Measurements from ENCODE around the gene PHF20. TPM values are rescaled to one million over a fixed set of nuclear protein-coding genes. Genes with fewer than 3 reads are reported as not detected.
"Not testable (repeated sequence)": the region's sequence is repeated elsewhere in the genome, so short reads cannot be mapped to it uniquely, and the experiment has no call there.

The PHF20 gene
- polyA plus RNA-seq (ENCODE audit: insufficient read length in 4 of 4), result 10 to 100 TPM; 37.6 to 42.8 (median 42.0) TPM

- peak; percentile 85 to 91 (median 88) for DNase-seq (ENCODE audit: low read depth in 4 of 4, low spot score in 3 of 4)
Observed at GRCh38 chr20:35771689-35772562, at the start of gene PHF20. TSS of gene PHF20 (plus strand) at chr20:35772015. CDS start at chr20:35801523, 29,508 bp downstream.

- not testable (repeated sequence) for DNase-seq (ENCODE audit: low read depth in 4 of 4, low spot score in 3 of 4)
Observed at GRCh38 chr20:35723275-35723639, 48.6 kb upstream of the PHF20 start.

- DNase-seq (ENCODE audit: low read depth in 4 of 4, low spot score in 3 of 4), result not testable (repeated sequence)
Observed at GRCh38 chr20:35723652-35724320, 48.0 kb upstream of the PHF20 start.

GRCh38 chr20:35724321-35725230, 47.2 kb upstream of the PHF20 start:
- DNase-seq (ENCODE audit: low read depth in 4 of 4, low spot score in 3 of 4), result no peak

GRCh38 chr20:35726842-35727711, 44.7 kb upstream of the PHF20 start:
- no peak for DNase-seq (ENCODE audit: low read depth in 4 of 4, low spot score in 3 of 4)

- no peak for DNase-seq (ENCODE audit: low read depth in 4 of 4, low spot score in 3 of 4)
Observed at GRCh38 chr20:35729283-35729807, 42.5 kb upstream of the PHF20 start.

GRCh38 chr20:35729836-35730582, 41.8 kb upstream of the PHF20 start:
- DNase-seq (ENCODE audit: low read depth in 4 of 4, low spot score in 3 of 4), result no peak

- no peak for DNase-seq (ENCODE audit: low read depth in 4 of 4, low spot score in 3 of 4)
Observed at GRCh38 chr20:35730583-35731468, 41.0 kb upstream of the PHF20 start.

- no peak for DNase-seq (ENCODE audit: low read depth in 4 of 4, low spot score in 3 of 4)
Observed at GRCh38 chr20:35731469-35731788, 40.4 kb upstream of the PHF20 start.

- DNase-seq (ENCODE audit: low read depth in 4 of 4, low spot score in 3 of 4), result no peak
Observed at GRCh38 chr20:35731862-35732643, 39.8 kb upstream of the PHF20 start.

- DNase-seq (ENCODE audit: low read depth in 4 of 4, low spot score in 3 of 4), result no peak
Observed at GRCh38 chr20:35732644-35732982, 39.2 kb upstream of the PHF20 start.

- DNase-seq (ENCODE audit: low read depth in 4 of 4, low spot score in 3 of 4), result no peak
Observed at GRCh38 chr20:35734374-35734773, 37.4 kb upstream of the PHF20 start.

GRCh38 chr20:35734777-35735649, 36.8 kb upstream of the PHF20 start:
- DNase-seq (ENCODE audit: low read depth in 4 of 4, low spot score in 3 of 4), result no peak

- DNase-seq (ENCODE audit: low read depth in 4 of 4, low spot score in 3 of 4), result no peak
Observed at GRCh38 chr20:35735826-35736470, 35.9 kb upstream of the PHF20 start.

- DNase-seq (ENCODE audit: low read depth in 4 of 4, low spot score in 3 of 4), result no peak
Observed at GRCh38 chr20:35737865-35738333, 33.9 kb upstream of the PHF20 start.

Data from right renal pelvis (tissue), 4 donors.